NB4 (cell line): ENCODE data around the gene OR5A2.

Experiments
- DNase-seq: peaks from one replicate; pipeline ENCODE4 v3.0.0; 2010; ENCODE audit warnings: low read depth
- H3K4me3 ChIP-seq: one replicate; pipeline ENCODE4 v1.5.1; 2011; ENCODE audit warnings: mild to moderate bottlenecking, low read depth, low read length, moderate library complexity
- MYC ChIP-seq: IDR thresholded peaks from 2 replicates; pipeline ENCODE4 v1.6.1; 2011; ENCODE audit warnings: low read depth, low read length
- POLR2A ChIP-seq: IDR thresholded peaks from 2 replicates; pipeline ENCODE4 v1.6.1; 2011; ENCODE audit warnings: mild to moderate bottlenecking; ENCODE audit not compliant: insufficient read length; ENCODE audit errors: extremely low read depth
- TF ChIP-seq, protein P1 (sequence below): IDR thresholded peaks from one replicate; pipeline ENCODE4 v1.5.1; 2012; ENCODE audit warnings: low read depth, low read length
- TF ChIP-seq, protein P2 (sequence below): IDR thresholded peaks from 2 replicates; pipeline ENCODE4 v1.6.1; 2011; ENCODE audit warnings: low read depth, low read length

OR5A2 gene

DNA sequence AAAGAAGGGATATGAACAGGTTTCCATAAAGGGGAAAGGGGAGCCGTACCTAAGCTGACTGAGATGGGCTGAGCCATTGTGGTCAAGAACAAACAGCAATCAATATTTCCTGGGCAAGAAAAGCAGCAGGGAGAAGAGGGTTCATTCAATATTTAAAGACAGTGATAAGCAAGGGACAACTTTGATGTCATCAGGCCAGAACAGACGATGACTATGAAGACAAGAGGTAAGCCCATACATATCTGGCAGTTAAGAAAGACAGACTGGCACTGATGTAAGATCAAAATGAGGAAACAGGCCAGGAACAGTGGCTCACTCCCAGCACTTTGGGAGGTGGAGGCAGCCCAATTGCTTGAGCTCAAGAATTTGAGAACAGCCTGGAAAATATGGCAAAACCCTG is 2.4 kb downstream of the OR5A2 start:
- TF ChIP-seq, protein P1, sequence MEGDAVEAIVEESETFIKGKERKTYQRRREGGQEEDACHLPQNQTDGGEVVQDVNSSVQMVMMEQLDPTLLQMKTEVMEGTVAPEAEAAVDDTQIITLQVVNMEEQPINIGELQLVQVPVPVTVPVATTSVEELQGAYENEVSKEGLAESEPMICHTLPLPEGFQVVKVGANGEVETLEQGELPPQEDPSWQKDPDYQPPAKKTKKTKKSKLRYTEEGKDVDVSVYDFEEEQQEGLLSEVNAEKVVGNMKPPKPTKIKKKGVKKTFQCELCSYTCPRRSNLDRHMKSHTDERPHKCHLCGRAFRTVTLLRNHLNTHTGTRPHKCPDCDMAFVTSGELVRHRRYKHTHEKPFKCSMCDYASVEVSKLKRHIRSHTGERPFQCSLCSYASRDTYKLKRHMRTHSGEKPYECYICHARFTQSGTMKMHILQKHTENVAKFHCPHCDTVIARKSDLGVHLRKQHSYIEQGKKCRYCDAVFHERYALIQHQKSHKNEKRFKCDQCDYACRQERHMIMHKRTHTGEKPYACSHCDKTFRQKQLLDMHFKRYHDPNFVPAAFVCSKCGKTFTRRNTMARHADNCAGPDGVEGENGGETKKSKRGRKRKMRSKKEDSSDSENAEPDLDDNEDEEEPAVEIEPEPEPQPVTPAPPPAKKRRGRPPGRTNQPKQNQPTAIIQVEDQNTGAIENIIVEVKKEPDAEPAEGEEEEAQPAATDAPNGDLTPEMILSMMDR: no peak
- DNase-seq: no peak
- no peak overlapping the region for H3K4me3 ChIP-seq

DNA sequence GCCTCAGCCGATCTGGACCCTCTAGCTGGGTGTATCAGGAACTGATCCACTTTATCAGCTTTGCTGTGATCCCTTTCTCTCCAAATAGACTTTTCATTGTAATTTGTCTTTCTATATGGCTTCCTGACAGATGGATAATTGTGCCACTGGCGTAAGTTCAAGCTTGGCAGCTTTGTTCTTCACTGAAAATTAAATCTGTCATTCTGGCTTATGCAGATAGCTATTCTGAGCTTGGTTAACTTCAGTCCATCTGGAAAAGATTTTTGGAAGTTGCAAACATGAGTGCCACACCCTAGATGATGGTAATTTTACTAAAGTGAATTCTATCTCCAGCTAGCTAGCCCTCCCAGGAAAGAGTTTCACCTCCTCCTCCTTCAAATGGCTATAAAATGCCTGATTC is 8.1 kb downstream of the OR5A2 start:
- DNase-seq: no peak
- TF ChIP-seq POLR2A (no peak), MYC (no peak)
- TF ChIP-seq, protein P2, sequence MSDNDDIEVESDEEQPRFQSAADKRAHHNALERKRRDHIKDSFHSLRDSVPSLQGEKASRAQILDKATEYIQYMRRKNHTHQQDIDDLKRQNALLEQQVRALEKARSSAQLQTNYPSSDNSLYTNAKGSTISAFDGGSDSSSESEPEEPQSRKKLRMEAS: no peak
- TF ChIP-seq, protein P1: no peak

DNA sequence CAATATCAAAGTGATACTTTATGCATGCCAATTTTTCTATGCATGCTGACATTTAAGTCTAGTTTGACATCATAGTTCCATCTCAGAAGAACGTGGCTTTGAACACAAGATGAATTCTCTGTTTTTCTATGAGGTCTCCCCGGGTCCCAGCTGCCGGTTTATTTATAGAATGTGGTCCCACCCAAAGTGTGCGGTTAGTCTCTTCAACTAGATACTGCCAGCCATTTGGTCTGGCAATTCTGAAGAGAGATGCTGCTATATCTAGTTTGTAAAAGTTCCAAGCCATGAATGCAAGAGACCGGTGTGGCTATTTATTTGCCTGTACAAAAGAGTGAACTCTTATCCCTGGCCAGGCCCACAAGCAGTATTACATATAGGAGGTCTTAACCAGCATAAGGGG is 9.2 kb downstream of the OR5A2 start:
- no peak overlapping the region for H3K4me3 ChIP-seq
- TF ChIP-seq POLR2A: no peak
- no peak for TF ChIP-seq MYC
- TF ChIP-seq, protein P2: no peak
- TF ChIP-seq, protein P1: no peak
- DNase-seq: no peak

More for the DNA sequence above, 8.1 kb downstream of the OR5A2 start:
- no peak overlapping the region for H3K4me3 ChIP-seq

DNA sequence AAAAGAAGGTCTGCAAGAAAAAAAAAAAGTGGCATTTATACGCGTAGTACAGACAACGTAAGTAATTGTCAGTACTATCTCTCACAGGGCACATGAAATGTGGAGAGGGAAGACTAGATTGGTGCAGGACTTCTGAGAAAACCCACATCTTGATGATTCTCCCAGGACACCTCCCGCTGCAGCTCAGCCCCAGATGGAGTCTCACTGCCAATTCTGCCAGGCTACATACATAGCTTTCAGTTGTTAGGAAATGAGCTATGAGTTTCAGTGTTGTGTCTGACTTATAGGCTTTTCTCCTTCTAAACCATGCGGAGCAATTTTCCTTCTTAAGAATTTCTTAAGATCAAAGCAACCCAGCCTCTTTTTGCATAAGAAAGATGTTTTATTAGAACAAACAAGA is 9.6 kb downstream of the OR5A2 start:
- no peak for TF ChIP-seq MYC
- TF ChIP-seq POLR2A: no peak
- TF ChIP-seq, protein P2: no peak
- TF ChIP-seq, protein P1: no peak
- no peak overlapping the region for H3K4me3 ChIP-seq
- DNase-seq: no peak

DNA sequence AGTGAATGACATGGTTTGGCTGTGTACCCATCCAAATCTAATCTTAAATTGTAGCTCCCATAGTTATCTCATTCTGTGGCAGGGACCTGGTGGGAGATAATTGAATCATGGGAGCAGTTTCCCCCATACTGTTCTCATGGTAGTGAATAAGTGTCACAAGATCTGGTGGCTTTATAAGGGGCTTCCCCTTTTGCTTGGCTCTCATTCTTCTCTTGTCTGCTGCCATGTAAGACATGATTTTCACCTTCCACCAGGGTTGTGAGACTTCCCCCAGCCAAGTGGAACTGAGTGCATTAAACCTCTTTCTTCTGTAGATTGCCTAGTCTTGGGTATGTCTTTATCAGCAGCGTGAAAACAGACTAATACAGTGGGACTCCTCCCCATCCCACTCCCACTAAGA is 11.1 kb downstream of the OR5A2 start:
- TF ChIP-seq, protein P1: no peak
- TF ChIP-seq MYC (no peak), POLR2A (no peak)
- TF ChIP-seq, protein P2: no peak
- peak; percentile 5 for DNase-seq
- H3K4me3 ChIP-seq: no peak overlapping the region

DNA sequence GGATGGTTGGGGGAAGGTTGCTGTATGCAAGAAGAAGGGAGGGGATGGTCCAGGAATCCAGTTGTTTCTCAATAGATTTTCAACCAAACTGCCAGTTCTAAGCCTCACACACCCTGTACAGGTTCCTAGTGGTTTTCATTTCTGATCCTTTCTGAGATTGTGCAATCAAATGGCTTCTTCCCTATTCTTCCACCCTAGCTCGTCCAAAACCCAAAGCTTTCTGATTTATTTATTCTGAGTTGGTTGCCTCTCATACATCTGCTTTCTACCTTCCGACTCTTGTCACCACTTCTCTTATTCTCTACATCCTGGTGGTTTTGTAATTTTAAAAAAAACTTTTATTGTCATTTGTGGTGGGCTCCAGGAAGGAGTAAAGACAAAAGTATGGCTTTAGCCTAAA is 12.6 kb downstream of the OR5A2 start:
- peak; percentile 50 for DNase-seq
- TF ChIP-seq MYC (no peak), POLR2A (no peak)
- TF ChIP-seq, protein P1: no peak
- TF ChIP-seq, protein P2: no peak
- H3K4me3 ChIP-seq: no peak overlapping the region
